Measurements from ENCODE around the gene ADCY5. TPM values are rescaled to one million over a fixed set of nuclear protein-coding genes. Genes with fewer than 3 reads are reported as not detected.

ADCY5 gene
- total RNA-seq, 2 donors from 2014 or later, result 12.9 to 69.6 TPM

DNA sequence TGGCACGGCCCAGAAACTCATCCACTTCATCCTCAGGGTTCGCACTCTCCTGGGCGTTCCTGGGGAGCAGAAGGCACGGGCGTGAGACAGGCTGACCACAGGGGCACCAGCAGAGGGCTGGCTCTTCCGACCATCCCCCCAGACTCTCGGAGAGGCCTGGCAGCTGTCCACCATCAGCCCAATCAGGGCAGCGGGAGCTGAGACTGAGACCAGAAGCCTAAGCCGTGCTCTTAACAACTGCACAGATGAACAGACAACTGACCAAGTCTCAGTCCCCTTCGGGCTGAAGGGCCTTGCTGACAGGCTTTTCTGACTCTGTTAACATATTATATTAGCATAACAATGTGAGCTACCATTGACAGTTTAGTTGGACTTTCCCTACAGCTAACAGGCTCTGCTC, 129.1 kb downstream of the ADCY5 start:
- Histone ChIP-seq H3K4me3 (no peak overlapping the region), H3K9me3 (no peaks in the 10 kb centered on the region), H3K27me3 (replicated peaks; ENCODE audit: insufficient read depth) (no peaks in the 10 kb centered on the region), H3K36me3 (no peaks in the 10 kb centered on the region), H3K4me1 (replicated peaks) (no peaks in the 10 kb centered on the region), H3K27ac (no peak overlapping the region)
- TF ChIP-seq, protein P1, sequence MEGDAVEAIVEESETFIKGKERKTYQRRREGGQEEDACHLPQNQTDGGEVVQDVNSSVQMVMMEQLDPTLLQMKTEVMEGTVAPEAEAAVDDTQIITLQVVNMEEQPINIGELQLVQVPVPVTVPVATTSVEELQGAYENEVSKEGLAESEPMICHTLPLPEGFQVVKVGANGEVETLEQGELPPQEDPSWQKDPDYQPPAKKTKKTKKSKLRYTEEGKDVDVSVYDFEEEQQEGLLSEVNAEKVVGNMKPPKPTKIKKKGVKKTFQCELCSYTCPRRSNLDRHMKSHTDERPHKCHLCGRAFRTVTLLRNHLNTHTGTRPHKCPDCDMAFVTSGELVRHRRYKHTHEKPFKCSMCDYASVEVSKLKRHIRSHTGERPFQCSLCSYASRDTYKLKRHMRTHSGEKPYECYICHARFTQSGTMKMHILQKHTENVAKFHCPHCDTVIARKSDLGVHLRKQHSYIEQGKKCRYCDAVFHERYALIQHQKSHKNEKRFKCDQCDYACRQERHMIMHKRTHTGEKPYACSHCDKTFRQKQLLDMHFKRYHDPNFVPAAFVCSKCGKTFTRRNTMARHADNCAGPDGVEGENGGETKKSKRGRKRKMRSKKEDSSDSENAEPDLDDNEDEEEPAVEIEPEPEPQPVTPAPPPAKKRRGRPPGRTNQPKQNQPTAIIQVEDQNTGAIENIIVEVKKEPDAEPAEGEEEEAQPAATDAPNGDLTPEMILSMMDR (IDR thresholded peaks at IDR 0.05), result no peak
- no peak for TF ChIP-seq POLR2A (IDR thresholded peaks at IDR 0.05)
- no peak for TF ChIP-seq POLR2AphosphoS5 (IDR thresholded peaks at IDR 0.05)
- 55% methylated on average over 10 of the region's 10 CpGs for WGBS
- DNase-seq (ENCODE audit: low spot score), result no peak
- intact Hi-C loops (cut with DNase I), result no loop called here

DNA sequence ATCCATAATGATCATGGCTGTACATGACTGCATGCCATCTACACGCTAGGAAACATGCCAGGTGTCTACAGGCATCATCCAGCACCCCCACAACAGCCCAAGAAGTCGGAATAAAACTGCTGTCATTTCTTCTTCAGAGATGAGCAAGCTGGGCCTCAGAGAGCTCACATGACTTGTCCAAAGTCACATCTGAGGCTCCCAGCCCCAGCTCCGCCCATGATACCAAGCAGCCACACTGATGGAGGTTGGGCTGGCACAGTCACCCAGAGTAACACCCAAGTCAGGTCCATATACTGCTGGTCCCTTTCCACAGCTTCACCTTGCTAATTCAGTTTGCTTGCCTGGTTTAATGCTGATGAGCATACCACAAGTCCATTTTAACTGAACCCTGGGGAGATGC, 130.5 kb downstream of the ADCY5 start:
- no peaks in the 10 kb centered on the region for H3K4me1 ChIP-seq (replicated peaks)
- 87% methylated on average over 3 of the region's 3 CpGs for WGBS

DNA sequence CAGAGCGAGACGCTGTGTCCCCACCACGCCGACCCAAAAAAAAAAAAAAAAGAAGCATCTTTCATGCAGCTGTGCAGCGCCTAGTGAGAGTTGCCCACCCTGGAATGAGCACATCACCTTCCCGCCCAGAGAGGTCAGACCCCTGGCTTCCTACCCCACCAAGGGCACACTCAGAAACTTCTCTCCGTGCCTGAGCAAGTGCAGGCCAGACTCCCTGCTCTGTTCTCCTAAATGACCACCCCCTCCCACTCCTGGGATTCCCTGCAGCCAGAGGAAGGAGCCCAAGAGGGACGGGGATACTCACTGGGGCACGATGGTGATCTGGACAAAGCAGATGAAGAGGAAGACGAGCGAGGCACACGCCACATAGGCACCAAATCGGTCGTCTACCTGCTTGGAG, 131.2 kb downstream of the ADCY5 start:
- intact Hi-C loops (cut with DNase I), result no loop called here
- 92% methylated on average over 14 of the region's 14 CpGs for WGBS
- H3K4me1 ChIP-seq (replicated peaks), result no peaks in the 10 kb centered on the region
- DNase-seq (ENCODE audit: low spot score), result no peak
- no peak overlapping the region for H3K4me3 ChIP-seq
- H3K27me3 ChIP-seq (replicated peaks; ENCODE audit: insufficient read depth), result no peaks in the 10 kb centered on the region
- no peaks in the 10 kb centered on the region for H3K9me3 ChIP-seq
- TF ChIP-seq POLR2A (IDR thresholded peaks at IDR 0.05), result no peak
- TF ChIP-seq, protein P1 (IDR thresholded peaks at IDR 0.05), result no peak
- TF ChIP-seq POLR2AphosphoS5 (IDR thresholded peaks at IDR 0.05), result no peak
- no peaks in the 10 kb centered on the region for H3K36me3 ChIP-seq
- H3K27ac ChIP-seq, result no peak overlapping the region

More for the DNA sequence above, 130.5 kb downstream of the ADCY5 start:
- H3K36me3 ChIP-seq, result no peaks in the 10 kb centered on the region
- DNase-seq (ENCODE audit: low spot score), result no peak
- no peak overlapping the region for H3K27ac ChIP-seq
- no peaks in the 10 kb centered on the region for H3K27me3 ChIP-seq (replicated peaks; ENCODE audit: insufficient read depth)
- intact Hi-C loops (cut with DNase I), result no loop called here
- no peak for TF ChIP-seq POLR2A (IDR thresholded peaks at IDR 0.05)
- no peak for TF ChIP-seq POLR2AphosphoS5 (IDR thresholded peaks at IDR 0.05)
- TF ChIP-seq, protein P1 (IDR thresholded peaks at IDR 0.05), result no peak
- no peak overlapping the region for H3K4me3 ChIP-seq
- H3K9me3 ChIP-seq, result no peaks in the 10 kb centered on the region

DNA sequence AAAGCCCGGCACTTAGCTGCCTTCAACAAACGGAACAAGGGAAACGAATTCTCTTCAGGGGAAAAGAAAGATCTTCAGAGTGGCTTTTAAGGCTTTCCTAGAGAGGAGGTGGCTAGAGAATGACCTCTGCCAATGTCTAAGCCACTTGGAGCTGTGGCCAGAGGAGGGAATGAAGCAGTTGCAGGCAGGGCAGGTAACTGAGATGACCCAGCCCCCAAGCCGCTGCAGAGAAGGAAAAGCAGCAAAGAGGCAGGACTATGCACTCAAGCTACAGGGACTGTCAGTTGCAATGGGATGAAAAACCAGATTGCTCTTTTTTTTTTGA, 133.7 kb downstream of the ADCY5 start:
- H3K36me3 ChIP-seq, result no peaks in the 10 kb centered on the region
- H3K27me3 ChIP-seq (replicated peaks; ENCODE audit: insufficient read depth), result no peaks in the 10 kb centered on the region
- no peak for DNase-seq (ENCODE audit: low spot score)
- H3K4me1 ChIP-seq (replicated peaks), result no peaks in the 10 kb centered on the region
- no peak overlapping the region for H3K27ac ChIP-seq
- no peak overlapping the region for H3K4me3 ChIP-seq
- TF ChIP-seq POLR2A (IDR thresholded peaks at IDR 0.05) (no peak), POLR2AphosphoS5 (IDR thresholded peaks at IDR 0.05) (no peak)
- TF ChIP-seq, protein P1 (IDR thresholded peaks at IDR 0.05), result no peak
- 62% methylated on average over 4 of the region's 4 CpGs for WGBS
- intact Hi-C loops (cut with DNase I), result no loop called here
- no peaks in the 10 kb centered on the region for H3K9me3 ChIP-seq

DNA sequence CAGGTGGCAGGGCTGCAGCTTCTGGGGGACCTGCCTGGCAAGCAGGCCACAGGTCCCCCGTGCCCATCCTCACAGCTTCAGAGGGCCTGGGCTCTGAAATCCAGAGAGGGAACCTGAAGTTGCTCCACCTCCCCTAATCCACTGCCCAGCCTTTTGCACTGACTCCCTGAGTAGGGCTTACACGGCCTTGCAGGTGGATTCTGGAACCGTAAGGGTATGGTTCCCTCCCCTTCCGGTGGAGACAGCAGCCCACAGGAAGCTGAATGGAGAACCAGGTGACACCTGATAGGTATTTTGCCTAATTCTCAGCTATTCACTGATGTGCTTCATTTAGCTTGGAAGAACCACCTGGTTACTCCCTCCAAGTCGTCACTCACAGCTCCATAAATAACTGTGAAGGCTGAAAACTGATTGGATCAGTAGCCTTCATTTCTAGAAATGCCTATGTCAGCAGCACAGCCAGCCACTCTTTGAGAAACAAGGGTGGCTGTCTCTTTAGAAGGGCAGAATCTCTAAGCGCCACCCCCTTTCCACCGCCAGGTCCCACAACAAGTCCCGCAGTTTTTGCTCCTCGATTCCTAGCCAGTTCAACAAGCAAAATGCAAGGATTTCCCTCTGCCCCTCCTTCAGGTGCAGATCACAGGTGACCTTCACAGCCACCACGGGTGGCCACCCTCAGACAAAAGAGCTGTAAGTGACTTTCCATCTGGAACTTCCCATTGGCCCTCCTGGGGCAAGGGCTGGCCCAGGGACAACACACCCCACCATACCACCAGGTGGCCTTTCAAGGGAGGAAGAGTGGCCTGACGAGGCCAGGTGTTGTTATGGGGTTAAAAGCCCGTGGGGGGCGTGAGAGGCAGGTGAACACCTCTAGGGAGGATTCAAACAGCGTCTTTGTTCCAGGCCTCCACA, 134.3 kb downstream of the ADCY5 start:
- DNase-seq (ENCODE audit: low spot score), result no peak
- Histone ChIP-seq H3K9me3 (no peaks in the 10 kb centered on the region), H3K27ac (no peak overlapping the region), H3K27me3 (replicated peaks; ENCODE audit: insufficient read depth) (no peaks in the 10 kb centered on the region), H3K36me3 (no peaks in the 10 kb centered on the region), H3K4me3 (no peak overlapping the region), H3K4me1 (replicated peaks) (no peaks in the 10 kb centered on the region)
- TF ChIP-seq, protein P1 (IDR thresholded peaks at IDR 0.05), result no peak
- TF ChIP-seq POLR2A (IDR thresholded peaks at IDR 0.05), result no peak
- no peak for TF ChIP-seq POLR2AphosphoS5 (IDR thresholded peaks at IDR 0.05)
- intact Hi-C loops (cut with DNase I), result no loop called here
- WGBS, result 67% methylated on average over 14 of the region's 14 CpGs

Measured in prostate gland (tissue), 2 donors.